ENCODE data around the gene C20orf144.

C20orf144 gene

GRCh38 chr20:33669873-33670640 lies 7.9 kb downstream of the C20orf144 start:
- peaks cover 13% of the 10 kb centered on the region; the same call in 1 of the 2 replicates for H3K36me3 ChIP-seq (ENCODE audit: insufficient read depth, low read length)
- H4K20me1 ChIP-seq (ENCODE audit: insufficient read depth, low read length): peaks cover 4% of the 10 kb centered on the region; the same call in 1 of the 2 replicates
- no peak overlapping the region for H3K4me3 ChIP-seq (ENCODE audit: low read depth in 1 of 2, low read length in 2 of 2)
- no peaks in the 10 kb centered on the region for H3K27me3 ChIP-seq (ENCODE audit: insufficient read depth, low read length, poor library complexity)
- TF ChIP-seq EZH2 (IDR thresholded peaks at IDR 0.05; ENCODE audit: borderline replicate concordance, low read depth, low read length, severe bottlenecking) (no peak), CTCF (IDR thresholded peaks at IDR 0.05; ENCODE audit: borderline replicate concordance, extremely low read depth, low read length, poor library complexity, severe bottlenecking) (no peak)
- H2AFZ ChIP-seq (ENCODE audit: low read depth, low read length): no peak overlapping the region
- ATAC-seq (ENCODE audit: insufficient read depth, low read depth) (no peak), DNase-seq (no peak)
- H3K79me2 ChIP-seq (ENCODE audit: insufficient read depth, low read length): no peaks in the 10 kb centered on the region; the same call in 1 of the 2 replicates
- no peak overlapping the region for H3K4me2 ChIP-seq (ENCODE audit: insufficient read depth, low read length)
- no peak overlapping the region for H3K9ac ChIP-seq (ENCODE audit: low read depth, low read length)
- H3K9me3 ChIP-seq (ENCODE audit: insufficient read depth, low read length, severe bottlenecking): no peaks in the 10 kb centered on the region
- H3K27ac ChIP-seq (ENCODE audit: low read length): 0 out of 2 replicates have a peak overlapping the region, but pooled peaks have one; percentile 14
- peaks cover 24% of the 10 kb centered on the region for H3K4me1 ChIP-seq (ENCODE audit: insufficient read depth, low read length)

- no peak overlapping the region for H3K27ac ChIP-seq (ENCODE audit: low read length)
These were observed 8.8 kb downstream of the C20orf144 start for GRCh38 chr20:33670715-33671499.

GRCh38 chr20:33671573-33672288 lies 9.6 kb downstream of the C20orf144 start:
- Histone ChIP-seq H3K36me3 (ENCODE audit: insufficient read depth, low read length) (peaks cover 24% of the 10 kb centered on the region), H3K9ac (ENCODE audit: low read depth, low read length) (no peak overlapping the region), H3K9me3 (ENCODE audit: insufficient read depth, low read length, severe bottlenecking) (no peaks in the 10 kb centered on the region), H4K20me1 (ENCODE audit: insufficient read depth, low read length) (peaks cover 20% of the 10 kb centered on the region), H3K79me2 (ENCODE audit: insufficient read depth, low read length) (no peaks in the 10 kb centered on the region; the same call in 1 of the 2 replicates), H3K27ac (ENCODE audit: low read length) (no peak overlapping the region), H3K27me3 (ENCODE audit: insufficient read depth, low read length, poor library complexity) (no peaks in the 10 kb centered on the region), H2AFZ (ENCODE audit: low read depth, low read length) (no peak overlapping the region), H3K4me2 (ENCODE audit: insufficient read depth, low read length) (no peak overlapping the region), H3K4me1 (ENCODE audit: insufficient read depth, low read length) (peaks cover 29% of the 10 kb centered on the region), H3K4me3 (ENCODE audit: low read depth in 1 of 2, low read length in 2 of 2) (no peak overlapping the region)
- DNase-seq: no peak
- no peak for ATAC-seq (ENCODE audit: insufficient read depth, low read depth)
- TF ChIP-seq EZH2 (IDR thresholded peaks at IDR 0.05; ENCODE audit: borderline replicate concordance, low read depth, low read length, severe bottlenecking) (no peak), CTCF (IDR thresholded peaks at IDR 0.05; ENCODE audit: borderline replicate concordance, extremely low read depth, low read length, poor library complexity, severe bottlenecking) (no peak)

More at GRCh38 chr20:33670715-33671499, 8.8 kb downstream of the C20orf144 start:
- Histone ChIP-seq H3K4me2 (ENCODE audit: insufficient read depth, low read length) (no peak overlapping the region), H3K4me1 (ENCODE audit: insufficient read depth, low read length) (peaks cover 29% of the 10 kb centered on the region), H3K79me2 (ENCODE audit: insufficient read depth, low read length) (no peaks in the 10 kb centered on the region; the same call in 1 of the 2 replicates), H3K4me3 (ENCODE audit: low read depth in 1 of 2, low read length in 2 of 2) (no peak overlapping the region), H3K36me3 (ENCODE audit: insufficient read depth, low read length) (peaks cover 15% of the 10 kb centered on the region; the same call in 1 of the 2 replicates), H3K27me3 (ENCODE audit: insufficient read depth, low read length, poor library complexity) (no peaks in the 10 kb centered on the region), H2AFZ (ENCODE audit: low read depth, low read length) (no peak overlapping the region), H3K9ac (ENCODE audit: low read depth, low read length) (no peak overlapping the region), H4K20me1 (ENCODE audit: insufficient read depth, low read length) (peaks cover 12% of the 10 kb centered on the region), H3K9me3 (ENCODE audit: insufficient read depth, low read length, severe bottlenecking) (no peaks in the 10 kb centered on the region)
- ATAC-seq (ENCODE audit: insufficient read depth, low read depth): no peak
- DNase-seq: no peak
- no peak for TF ChIP-seq CTCF (IDR thresholded peaks at IDR 0.05; ENCODE audit: borderline replicate concordance, extremely low read depth, low read length, poor library complexity, severe bottlenecking)
- TF ChIP-seq EZH2 (IDR thresholded peaks at IDR 0.05; ENCODE audit: borderline replicate concordance, low read depth, low read length, severe bottlenecking): no peak
